KG1 (cell line): ENCODE data around the gene UMODL1.
A peak's percentile ranks its signal among the peaks of the same experiment; 100 is the strongest.
"Not testable (repeated sequence)": the region's sequence is repeated elsewhere in the genome, so short reads cannot be mapped to it uniquely, and the experiment has no call there.

Experiments used
- DNase-seq: peaks from one replicate; lab custom pipeline; 2025; lab: John Stamatoyannopoulos, UW

The UMODL1 gene

GRCh38 chr21:42101246-42101645, 30.1 kb downstream of the UMODL1 start:
- DNase-seq: no peak

DNA sequence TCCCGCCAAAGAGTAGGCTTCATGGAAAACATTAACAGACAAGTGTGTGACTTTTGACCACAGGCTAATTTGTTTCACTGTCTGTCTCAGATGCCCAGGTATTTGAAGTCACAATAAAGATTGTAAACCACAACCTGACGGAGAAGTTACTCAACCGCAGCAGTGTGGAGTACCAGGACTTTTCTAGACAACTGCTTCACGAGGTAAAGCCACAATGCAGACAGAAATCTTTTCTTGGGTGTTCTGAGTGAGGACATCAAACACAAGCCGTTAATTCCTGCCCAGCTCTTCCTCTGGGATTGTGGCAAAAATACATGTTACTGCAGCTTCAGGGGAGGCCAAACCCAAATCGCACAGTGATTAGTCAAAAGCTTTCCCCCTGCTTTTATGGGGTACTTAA, 31.0 kb downstream of the UMODL1 start:
- DNase-seq: no peak

- no peak for DNase-seq
Observed at GRCh38 chr21:42102526-42102925, 31.4 kb downstream of the UMODL1 start.

- no peak for DNase-seq
Observed at GRCh38 chr21:42102991-42103390, 31.9 kb downstream of the UMODL1 start.

GRCh38 chr21:42103843-42104242, 32.7 kb downstream of the UMODL1 start:
- no peak for DNase-seq

DNA sequence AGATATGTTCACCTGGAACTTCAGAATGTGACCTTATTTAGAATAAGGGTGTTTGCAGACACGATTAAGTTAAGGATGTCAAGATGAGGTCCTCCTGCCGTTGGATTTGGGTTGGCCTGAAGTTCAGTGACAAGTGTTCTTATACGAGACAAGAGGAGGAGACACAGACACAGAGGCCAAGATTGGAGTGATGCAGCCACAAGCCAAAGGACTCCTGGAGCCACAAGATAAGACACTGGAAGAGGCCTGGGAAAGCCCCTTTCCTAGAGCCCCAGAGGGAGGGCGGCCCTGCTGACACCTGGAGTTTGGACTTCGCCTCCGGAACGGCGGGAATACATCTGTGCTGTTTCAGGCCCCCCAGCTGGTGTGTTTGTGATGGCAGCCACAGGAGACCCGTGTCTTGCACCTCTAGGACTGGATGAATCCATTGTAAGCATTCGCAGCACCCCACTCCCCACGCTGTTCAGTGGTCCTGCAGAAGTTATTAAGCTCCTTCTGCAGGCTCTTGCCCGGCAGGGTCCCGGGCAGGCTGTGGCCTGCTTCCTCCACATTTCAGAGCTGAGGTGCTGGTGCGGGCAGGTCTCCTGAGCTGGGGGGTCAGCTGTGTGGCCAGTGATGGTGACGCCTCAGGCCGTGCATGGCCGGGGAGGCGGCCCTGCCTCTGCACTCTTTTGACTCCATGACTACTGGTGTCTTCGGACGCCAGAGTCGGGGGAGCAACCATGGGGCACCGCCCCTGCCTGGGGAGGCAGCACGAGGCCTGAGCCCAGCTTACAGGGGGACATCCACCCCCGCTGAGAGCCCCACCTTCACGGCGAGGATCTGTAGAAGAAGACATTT, 34.6 kb downstream of the UMODL1 start:
- no peak for DNase-seq

DNA sequence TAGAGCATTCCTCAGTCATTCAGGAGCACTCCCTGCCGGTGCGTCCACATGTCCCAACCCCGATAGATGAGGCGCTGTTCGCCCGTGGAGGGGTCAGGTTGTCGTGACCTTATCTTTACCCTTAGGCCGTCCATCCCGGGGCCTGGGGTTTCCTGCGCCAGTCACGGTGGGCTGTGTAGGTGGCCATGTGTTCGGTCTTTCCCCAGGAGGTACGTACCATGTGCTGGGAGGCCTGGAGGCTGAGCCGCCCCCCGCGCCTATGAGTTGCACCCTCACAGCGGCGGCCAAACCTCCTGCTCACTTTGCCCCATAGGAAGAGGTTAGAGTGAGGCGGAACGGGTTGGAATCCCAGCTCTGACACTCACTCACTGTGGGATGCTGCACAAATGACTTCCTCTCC, 35.3 kb downstream of the UMODL1 start:
- DNase-seq: no peak

DNA sequence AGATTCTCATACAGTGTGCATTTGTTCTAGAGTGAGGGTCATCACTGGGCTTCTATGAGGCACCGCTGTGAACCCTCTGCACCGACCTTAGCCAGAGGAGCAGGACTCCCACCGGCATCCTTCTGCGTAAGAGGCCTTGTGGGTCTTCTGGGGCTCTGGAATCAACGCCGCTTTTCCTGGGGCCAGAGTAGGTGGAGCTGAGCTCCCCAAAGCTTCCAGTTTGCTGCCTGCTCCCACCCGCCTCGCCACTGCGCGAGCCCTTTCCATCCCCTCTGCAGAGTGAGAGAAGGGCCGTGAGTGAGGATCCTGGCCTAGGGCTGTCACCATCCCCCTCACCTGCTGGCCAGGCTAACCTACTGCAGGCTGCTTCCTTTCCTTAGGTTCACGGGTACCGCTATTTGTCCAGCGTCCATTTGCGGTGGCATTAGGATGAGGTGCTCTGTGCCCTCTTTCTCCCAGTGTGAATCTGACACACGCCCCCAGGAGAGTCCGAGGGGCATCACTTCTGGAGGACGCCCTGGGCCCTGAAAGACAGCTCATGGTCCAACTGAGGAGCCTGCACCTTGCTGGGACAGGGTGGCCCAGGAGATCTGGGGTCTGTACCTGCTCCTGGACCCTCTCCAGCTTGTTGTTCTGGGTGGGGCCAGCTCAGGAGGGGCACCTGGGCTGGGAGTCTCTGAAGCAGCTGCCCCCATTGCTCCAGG, 36.2 kb downstream of the UMODL1 start:
- DNase-seq: no peak

GRCh38 chr21:42107881-42108553, 36.9 kb downstream of the UMODL1 start:
- DNase-seq: peak; percentile 65

DNA sequence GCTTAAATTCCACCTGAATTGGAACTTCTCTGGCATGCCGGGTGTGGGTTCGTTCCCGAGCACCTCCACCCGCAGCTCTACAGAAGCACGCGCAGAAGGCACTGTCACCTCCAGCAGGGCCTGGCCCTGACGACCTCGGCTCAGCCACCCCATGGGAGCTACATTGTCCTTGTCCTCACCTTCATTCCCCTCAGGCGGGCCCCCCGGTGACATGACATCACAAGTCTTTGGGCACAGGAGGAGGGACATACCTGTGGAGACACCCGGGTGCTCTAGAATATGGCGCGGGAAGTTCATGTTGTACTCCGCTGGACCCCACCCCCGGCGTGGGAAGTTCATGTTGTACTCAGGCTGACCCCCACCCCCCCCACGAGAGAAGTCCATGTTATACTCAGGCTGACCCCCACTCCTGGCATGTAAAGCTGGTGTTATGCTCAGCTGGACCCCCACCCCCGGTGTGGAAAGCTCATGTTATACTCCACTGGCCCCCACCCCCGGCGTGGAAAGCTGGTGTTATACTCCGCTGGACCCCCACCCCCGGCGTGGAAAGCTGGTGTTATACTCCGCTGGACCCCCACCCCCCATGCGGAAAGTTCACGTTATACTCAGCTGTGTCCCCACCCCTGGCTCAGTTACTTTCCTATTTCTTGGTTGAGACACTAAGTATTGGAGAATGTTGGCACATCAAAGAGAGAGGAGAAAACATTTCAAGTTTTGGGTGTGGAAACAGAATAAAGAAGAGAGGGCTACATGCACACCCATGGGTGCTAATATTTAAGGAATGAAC, 37.6 kb downstream of the UMODL1 start:
- DNase-seq: no peak

- no peak for DNase-seq
Observed at GRCh38 chr21:42109473-42109872, 38.4 kb downstream of the UMODL1 start.

DNA sequence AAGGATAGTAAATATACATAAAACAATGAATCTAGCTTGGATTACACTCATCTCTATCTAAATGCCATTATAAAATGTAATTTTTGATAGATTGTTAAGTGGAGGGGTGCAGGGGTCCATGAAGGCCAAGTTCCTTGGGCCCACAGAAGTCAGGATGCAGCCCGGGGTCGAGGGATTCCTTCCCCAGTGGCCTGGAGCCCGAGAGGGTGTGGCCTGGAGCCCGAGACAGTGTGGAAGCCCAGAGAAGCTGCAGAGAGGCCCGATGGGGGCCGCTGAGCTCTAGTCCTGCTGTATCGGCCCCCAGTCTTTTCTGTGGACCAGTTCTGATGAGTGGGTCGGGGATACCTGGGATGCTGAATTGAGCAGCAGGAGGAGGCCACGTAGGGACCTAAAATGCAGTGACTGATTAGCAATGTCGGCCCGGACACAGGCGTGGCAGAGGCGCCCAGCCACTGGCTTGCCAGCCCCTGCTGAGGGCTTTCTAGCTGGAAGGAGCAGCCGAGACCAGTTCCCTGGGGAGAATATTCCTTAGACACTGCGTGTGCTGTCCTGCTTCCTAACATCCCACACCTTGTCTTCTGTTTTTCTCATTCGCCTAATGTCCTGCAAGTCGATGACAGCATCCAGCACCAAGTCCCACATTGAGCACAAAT, 38.9 kb downstream of the UMODL1 start:
- DNase-seq: no peak

GRCh38 chr21:42110691-42111469, 39.8 kb downstream of the UMODL1 start:
- DNase-seq: no peak

- no peak for DNase-seq
Observed at GRCh38 chr21:42111470-42111743, 40.3 kb downstream of the UMODL1 start.

- DNase-seq: no peak
Observed at GRCh38 chr21:42111811-42112210, 40.7 kb downstream of the UMODL1 start.

GRCh38 chr21:42112238-42112637, 41.1 kb downstream of the UMODL1 start:
- no peak for DNase-seq

- no peak for DNase-seq
Observed at GRCh38 chr21:42112857-42113256, 41.7 kb downstream of the UMODL1 start.

DNA sequence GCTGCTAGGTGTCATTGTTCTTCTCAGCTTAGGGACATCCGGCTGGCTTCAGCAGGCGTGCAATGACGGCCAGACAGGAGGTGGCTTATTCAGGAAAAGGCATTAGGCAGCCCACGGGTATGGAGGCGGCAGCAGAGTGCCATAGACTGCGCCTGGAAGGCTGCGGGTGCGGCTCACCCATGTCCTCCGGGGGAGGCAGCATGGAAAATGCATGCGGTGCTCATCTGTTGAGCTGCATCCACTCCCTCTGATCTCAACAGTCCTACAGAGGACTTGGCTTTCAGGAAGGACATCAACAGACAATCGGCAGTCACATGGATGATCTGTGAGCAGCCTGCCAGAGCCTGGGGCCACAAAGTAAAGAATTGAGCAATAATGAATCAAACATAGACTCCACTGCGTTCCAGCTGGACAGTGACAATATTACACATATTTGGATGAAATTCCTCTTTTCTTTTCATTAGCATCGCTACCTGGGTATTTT, 42.9 kb downstream of the UMODL1 start:
- DNase-seq: no peak

- DNase-seq: no peak
Observed at GRCh38 chr21:42114646-42115045, 43.5 kb downstream of the UMODL1 start.

DNA sequence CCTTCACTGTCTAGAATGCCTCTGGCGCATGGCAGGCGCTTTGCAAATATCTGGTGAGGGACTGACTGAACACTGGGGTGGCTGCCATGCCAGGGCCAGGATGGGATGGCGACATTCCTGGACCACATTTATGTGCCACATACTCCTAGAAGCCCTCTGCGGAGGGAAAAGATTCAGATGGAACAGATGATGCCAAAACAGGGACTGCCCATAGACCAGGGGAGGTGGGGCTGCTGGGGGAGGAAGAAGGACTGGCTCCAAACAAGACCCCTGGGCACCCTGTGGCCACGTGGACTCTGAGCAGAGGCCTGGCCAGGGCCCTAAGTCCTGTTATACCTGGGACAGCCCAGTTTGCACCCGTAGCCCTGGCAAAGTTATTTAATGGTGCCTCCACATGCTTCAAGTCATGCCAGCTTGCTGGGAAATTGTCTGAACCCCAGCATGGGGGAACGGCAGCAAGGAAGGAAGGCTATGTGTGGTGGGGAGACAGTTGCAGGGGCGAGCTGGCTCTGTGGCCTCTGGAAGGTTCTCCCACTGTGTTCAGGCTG, 44.1 kb downstream of the UMODL1 start:
- no peak for DNase-seq

DNA sequence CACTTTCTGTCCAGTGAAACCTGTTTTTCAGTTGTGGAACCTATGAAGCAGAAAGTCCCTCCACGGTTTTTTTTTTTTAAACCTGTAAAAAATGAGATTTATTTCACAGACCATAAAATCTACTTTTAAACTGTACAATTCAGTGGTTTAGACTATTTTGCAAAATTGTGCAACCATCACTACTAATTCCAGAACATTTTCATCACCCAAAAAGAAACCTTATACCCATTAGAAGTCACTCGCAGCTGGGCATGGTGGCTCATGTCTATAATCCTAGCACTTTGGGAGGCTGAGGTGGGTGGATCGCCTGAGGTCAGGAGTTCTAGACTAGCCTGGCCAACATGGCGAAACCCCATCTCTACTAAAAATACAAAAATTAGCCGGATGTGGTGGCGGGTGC, 45.4 kb downstream of the UMODL1 start:
- DNase-seq: not testable (repeated sequence)
